ENCODE measurements around the gene BMP7.

The BMP7 gene

GRCh38 chr20:57135875-57136274, 130.6 kb downstream of the BMP7 start:
- H3K4me3 ChIP-seq (ENCODE audit: low read depth, low read length): no peak overlapping the region
- no peak for TF ChIP-seq CTCF (IDR thresholded peaks at IDR 0.05; ENCODE audit: low read depth, low read length)

- H3K4me3 ChIP-seq (ENCODE audit: low read depth, low read length): no peak overlapping the region
- no peak for TF ChIP-seq CTCF (IDR thresholded peaks at IDR 0.05; ENCODE audit: low read depth, low read length)
These were observed 131.6 kb downstream of the BMP7 start for GRCh38 chr20:57134804-57135203.

GRCh38 chr20:57133926-57134650, 132.4 kb downstream of the BMP7 start:
- H3K4me3 ChIP-seq (ENCODE audit: low read depth, low read length): no peak overlapping the region
- TF ChIP-seq CTCF (IDR thresholded peaks at IDR 0.05; ENCODE audit: low read depth, low read length): no peak

GRCh38 chr20:57131601-57132391, 134.6 kb downstream of the BMP7 start:
- no peak for TF ChIP-seq CTCF (IDR thresholded peaks at IDR 0.05; ENCODE audit: low read depth, low read length)
- no peak overlapping the region for H3K4me3 ChIP-seq (ENCODE audit: low read depth, low read length)

GRCh38 chr20:57131077-57131476, 135.4 kb downstream of the BMP7 start:
- no peak for TF ChIP-seq CTCF (IDR thresholded peaks at IDR 0.05; ENCODE audit: low read depth, low read length)
- no peak overlapping the region for H3K4me3 ChIP-seq (ENCODE audit: low read depth, low read length)

GRCh38 chr20:57130160-57130772, 136.2 kb downstream of the BMP7 start:
- no peak for TF ChIP-seq CTCF (IDR thresholded peaks at IDR 0.05; ENCODE audit: low read depth, low read length)
- H3K4me3 ChIP-seq (ENCODE audit: low read depth, low read length): no peak overlapping the region

GRCh38 chr20:57129303-57129702, 137.1 kb downstream of the BMP7 start:
- no peak for TF ChIP-seq CTCF (IDR thresholded peaks at IDR 0.05; ENCODE audit: low read depth, low read length)
- H3K4me3 ChIP-seq (ENCODE audit: low read depth, low read length): no peak overlapping the region

Measured in WI38 (cell line).